DND-41 (cell line): Measurements from ENCODE around the gene CHST10.

Experiments
- ATAC-seq: fragments of 200-7000 bp; cut with Tn5 transposase; 3 replicates; pipeline ENCODE4 v1.9.1; 2021; ENCODE audit warnings: low read depth; ENCODE audit not compliant: insufficient read depth
- DNase-seq: peaks from one replicate; pipeline ENCODE4 v3.0.0-alpha.2; 2020
- H2AFZ ChIP-seq: 2 replicates; pipeline ENCODE4 v1.6.0; 2012; ENCODE audit warnings: low read depth, low read length
- H3K27ac ChIP-seq: 2 replicates; pipeline ENCODE4 v1.5.1; 2012; ENCODE audit warnings: low read length, inconsistent platforms
- H3K27me3 ChIP-seq: fragments of 200-600 bp; sonication (generic); 2 replicates; pipeline ENCODE4 v1.6.0; 2012; ENCODE audit warnings: low read length, mild to moderate bottlenecking, inconsistent platforms; ENCODE audit not compliant: insufficient read depth, poor library complexity
- H3K36me3 ChIP-seq: 2 replicates; pipeline ENCODE4 v1.5.1; 2012; ENCODE audit warnings: low read length, inconsistent platforms; ENCODE audit not compliant: insufficient read depth
- H3K4me1 ChIP-seq: 2 replicates; pipeline ENCODE4 v1.5.1; 2012; ENCODE audit warnings: mild to moderate bottlenecking, low read length; ENCODE audit not compliant: insufficient read depth
- H3K4me2 ChIP-seq: 2 replicates; pipeline ENCODE4 v1.6.0; 2012; ENCODE audit warnings: mild to moderate bottlenecking, moderate library complexity, low read length, inconsistent platforms; ENCODE audit not compliant: insufficient read depth
- H3K4me3 ChIP-seq, 2 experiments: fragments of 200-600 bp in 1 of 2; shearing (Covaris generic) in 1 of 2; 2 replicates each; pipeline ENCODE4 v1.5.1; 2012 to 2016; ENCODE audit warnings: inconsistent platforms in 2 of 2, low read length in 2 of 2, mild to moderate bottlenecking in 2 of 2, low read depth in 1 of 2, moderate library complexity in 1 of 2
- H3K79me2 ChIP-seq: 2 replicates; pipeline ENCODE4 v1.6.0; 2012; ENCODE audit warnings: low read length, inconsistent platforms; ENCODE audit not compliant: insufficient read depth
- H3K9ac ChIP-seq: 2 replicates; pipeline ENCODE4 v1.6.0; 2012; ENCODE audit warnings: low read depth, mild to moderate bottlenecking, inconsistent platforms, low read length, moderate library complexity
- H3K9me3 ChIP-seq: 2 replicates; pipeline ENCODE4 v1.5.1; 2012; ENCODE audit warnings: low read length, moderate library complexity, mild to moderate bottlenecking, inconsistent platforms; ENCODE audit not compliant: insufficient read depth, severe bottlenecking
- H4K20me1 ChIP-seq: 2 replicates; pipeline ENCODE4 v1.6.0; 2012; ENCODE audit warnings: low read length; ENCODE audit not compliant: insufficient read depth
- EZH2 ChIP-seq: IDR thresholded peaks from 3 replicates; pipeline ENCODE4 v1.6.1; 2012; ENCODE audit warnings: borderline replicate concordance, low read depth, mild to moderate bottlenecking, moderate library complexity, low read length, inconsistent platforms; ENCODE audit not compliant: severe bottlenecking
- TF ChIP-seq, protein P1 (sequence below): IDR thresholded peaks from 2 replicates; pipeline ENCODE4 v1.5.1; 2012; ENCODE audit warnings: borderline replicate concordance, low read length, moderate library complexity, mild to moderate bottlenecking; ENCODE audit not compliant: poor library complexity, severe bottlenecking; ENCODE audit errors: extremely low read depth

CHST10 gene

DNA sequence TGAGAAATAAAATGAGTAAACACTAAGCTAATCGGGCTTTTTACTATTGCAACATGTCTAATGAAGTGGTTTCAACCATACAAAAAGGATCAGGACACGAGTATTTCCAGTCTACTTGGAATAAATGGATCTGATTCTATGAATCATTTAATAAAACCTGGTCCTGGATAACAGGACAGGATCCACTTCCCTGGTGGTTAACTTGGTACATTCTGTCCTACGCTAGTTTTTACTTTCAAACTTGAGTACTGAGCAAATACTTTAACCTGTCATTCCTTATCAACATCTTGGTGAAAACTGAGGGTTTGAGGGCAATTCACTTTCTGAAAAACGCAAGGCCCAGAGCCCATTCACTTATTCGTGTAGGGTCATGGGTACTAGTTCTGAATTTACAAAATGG lies 33.5 kb downstream of the CHST10 start:
- Histone ChIP-seq H3K9ac (no peak overlapping the region), H4K20me1 (no peaks in the 10 kb centered on the region), H3K79me2 (no peaks in the 10 kb centered on the region), H3K9me3 (no peaks in the 10 kb centered on the region), H3K4me2 (no peak overlapping the region), H3K27ac (no peak overlapping the region), H3K27me3 (no peaks in the 10 kb centered on the region), H2AFZ (no peak overlapping the region), H3K4me3 (no peak overlapping the region), H3K36me3 (no peaks in the 10 kb centered on the region), H3K4me1 (peaks cover 4% of the 10 kb centered on the region)
- no peak for ATAC-seq
- DNase-seq, result no peak
- TF ChIP-seq, protein P1, sequence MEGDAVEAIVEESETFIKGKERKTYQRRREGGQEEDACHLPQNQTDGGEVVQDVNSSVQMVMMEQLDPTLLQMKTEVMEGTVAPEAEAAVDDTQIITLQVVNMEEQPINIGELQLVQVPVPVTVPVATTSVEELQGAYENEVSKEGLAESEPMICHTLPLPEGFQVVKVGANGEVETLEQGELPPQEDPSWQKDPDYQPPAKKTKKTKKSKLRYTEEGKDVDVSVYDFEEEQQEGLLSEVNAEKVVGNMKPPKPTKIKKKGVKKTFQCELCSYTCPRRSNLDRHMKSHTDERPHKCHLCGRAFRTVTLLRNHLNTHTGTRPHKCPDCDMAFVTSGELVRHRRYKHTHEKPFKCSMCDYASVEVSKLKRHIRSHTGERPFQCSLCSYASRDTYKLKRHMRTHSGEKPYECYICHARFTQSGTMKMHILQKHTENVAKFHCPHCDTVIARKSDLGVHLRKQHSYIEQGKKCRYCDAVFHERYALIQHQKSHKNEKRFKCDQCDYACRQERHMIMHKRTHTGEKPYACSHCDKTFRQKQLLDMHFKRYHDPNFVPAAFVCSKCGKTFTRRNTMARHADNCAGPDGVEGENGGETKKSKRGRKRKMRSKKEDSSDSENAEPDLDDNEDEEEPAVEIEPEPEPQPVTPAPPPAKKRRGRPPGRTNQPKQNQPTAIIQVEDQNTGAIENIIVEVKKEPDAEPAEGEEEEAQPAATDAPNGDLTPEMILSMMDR, result no peak
- TF ChIP-seq EZH2, result no peak

DNA sequence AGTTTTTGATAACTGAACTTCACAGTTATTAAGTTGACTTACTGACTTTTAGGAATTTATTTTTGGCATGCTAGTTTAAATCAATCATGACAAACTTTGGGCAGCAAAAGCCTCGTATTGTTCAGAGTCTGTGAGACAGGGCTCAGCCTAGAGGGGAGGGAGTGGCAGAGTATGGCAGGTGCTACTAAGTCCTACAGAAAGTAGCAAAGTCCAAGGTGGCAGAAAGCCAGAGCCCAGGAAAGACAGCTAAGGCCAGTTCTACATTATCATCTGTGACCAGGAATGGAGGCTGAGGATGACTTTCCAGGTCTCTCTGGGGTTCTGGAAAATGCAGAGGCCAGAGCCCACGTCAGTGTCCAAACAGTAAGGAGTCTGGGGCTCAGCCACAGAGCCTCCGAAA lies 34.2 kb downstream of the CHST10 start:
- no peaks in the 10 kb centered on the region for H3K79me2 ChIP-seq
- H3K9ac ChIP-seq, result no peak overlapping the region
- peaks cover 4% of the 10 kb centered on the region for H3K4me1 ChIP-seq
- no peak for DNase-seq
- no peak for ATAC-seq
- TF ChIP-seq, protein P1, result no peak
- TF ChIP-seq EZH2, result no peak
- H3K36me3 ChIP-seq, result no peaks in the 10 kb centered on the region
- H3K9me3 ChIP-seq, result no peaks in the 10 kb centered on the region
- H4K20me1 ChIP-seq, result no peaks in the 10 kb centered on the region
- no peak overlapping the region for H3K4me2 ChIP-seq
- no peaks in the 10 kb centered on the region for H3K27me3 ChIP-seq
- H2AFZ ChIP-seq, result no peak overlapping the region
- H3K4me3 ChIP-seq, result no peak overlapping the region
- no peak overlapping the region for H3K27ac ChIP-seq

DNA sequence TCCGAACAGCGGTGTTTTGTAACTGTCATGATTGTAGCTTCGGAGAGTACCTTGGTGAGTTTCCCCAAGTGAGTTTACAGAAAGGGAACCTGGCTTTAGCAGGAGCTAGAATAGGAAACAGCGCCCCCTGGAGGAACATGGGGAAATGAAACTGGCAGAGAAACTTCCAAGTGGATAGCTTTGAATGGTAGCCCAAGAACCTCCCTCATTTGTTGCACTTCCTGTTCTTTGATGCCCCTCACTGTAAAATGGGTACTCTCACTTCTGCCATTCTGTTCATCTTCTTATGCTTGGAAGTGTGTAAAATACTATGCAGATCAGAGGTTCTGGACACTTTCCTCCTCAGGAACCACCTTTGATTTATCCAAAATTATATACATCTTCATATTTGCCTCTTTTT lies 36.2 kb downstream of the CHST10 start:
- no peaks in the 10 kb centered on the region for H3K36me3 ChIP-seq
- peaks cover 4% of the 10 kb centered on the region for H3K4me1 ChIP-seq
- no peak overlapping the region for H3K4me2 ChIP-seq
- peak overlapping the region; percentile 33; the same call in 1 of the 2 replicates for H2AFZ ChIP-seq
- no peaks in the 10 kb centered on the region for H3K27me3 ChIP-seq
- DNase-seq (peak; percentile 84), ATAC-seq (peak; percentile 91)
- H3K79me2 ChIP-seq, result no peaks in the 10 kb centered on the region
- no peak overlapping the region for H3K4me3 ChIP-seq
- H3K9ac ChIP-seq, result no peak overlapping the region
- TF ChIP-seq, protein P1, result peak; percentile 95
- TF ChIP-seq EZH2, result no peak
- no peak overlapping the region for H3K27ac ChIP-seq
- H4K20me1 ChIP-seq, result no peaks in the 10 kb centered on the region
- H3K9me3 ChIP-seq, result no peaks in the 10 kb centered on the region

DNA sequence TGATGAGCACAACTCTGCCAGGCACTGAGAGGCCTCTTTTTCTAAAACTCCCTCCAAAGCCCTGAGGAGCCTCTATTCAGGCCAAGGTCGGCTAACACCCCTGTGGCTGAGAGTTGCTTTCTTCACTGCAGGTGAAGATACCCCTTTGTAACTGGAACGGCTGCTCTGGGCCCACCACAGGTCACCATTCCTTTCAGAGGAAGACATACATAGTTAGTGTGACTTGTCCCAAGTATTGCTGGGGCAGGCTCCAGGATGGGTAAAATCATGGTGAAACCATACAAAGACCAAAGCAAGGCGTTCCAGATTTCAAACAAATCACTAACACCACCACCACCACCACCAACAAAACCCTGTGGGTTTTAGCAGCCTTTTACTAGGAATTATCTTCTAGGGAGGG lies 36.8 kb downstream of the CHST10 start:
- TF ChIP-seq, protein P1, result no peak
- no peak for TF ChIP-seq EZH2
- no peak overlapping the region for H3K27ac ChIP-seq
- no peaks in the 10 kb centered on the region for H3K36me3 ChIP-seq
- H3K4me1 ChIP-seq, result peaks cover 4% of the 10 kb centered on the region
- ATAC-seq, result no peak
- H3K4me2 ChIP-seq, result no peak overlapping the region
- DNase-seq, result no peak
- no peaks in the 10 kb centered on the region for H3K9me3 ChIP-seq
- H3K27me3 ChIP-seq, result no peaks in the 10 kb centered on the region
- H3K9ac ChIP-seq, result no peak overlapping the region
- no peaks in the 10 kb centered on the region for H3K79me2 ChIP-seq
- H3K4me3 ChIP-seq, result no peak overlapping the region
- no peaks in the 10 kb centered on the region for H4K20me1 ChIP-seq
- H2AFZ ChIP-seq, result no peak overlapping the region
